ENCODE data around the gene ELMO2. TPM values are rescaled to one million over a fixed set of nuclear protein-coding genes. Genes with fewer than 3 reads are reported as not detected.

Gene ELMO2
- polyA plus RNA-seq, 1 donor: 74.5 TPM

DNA sequence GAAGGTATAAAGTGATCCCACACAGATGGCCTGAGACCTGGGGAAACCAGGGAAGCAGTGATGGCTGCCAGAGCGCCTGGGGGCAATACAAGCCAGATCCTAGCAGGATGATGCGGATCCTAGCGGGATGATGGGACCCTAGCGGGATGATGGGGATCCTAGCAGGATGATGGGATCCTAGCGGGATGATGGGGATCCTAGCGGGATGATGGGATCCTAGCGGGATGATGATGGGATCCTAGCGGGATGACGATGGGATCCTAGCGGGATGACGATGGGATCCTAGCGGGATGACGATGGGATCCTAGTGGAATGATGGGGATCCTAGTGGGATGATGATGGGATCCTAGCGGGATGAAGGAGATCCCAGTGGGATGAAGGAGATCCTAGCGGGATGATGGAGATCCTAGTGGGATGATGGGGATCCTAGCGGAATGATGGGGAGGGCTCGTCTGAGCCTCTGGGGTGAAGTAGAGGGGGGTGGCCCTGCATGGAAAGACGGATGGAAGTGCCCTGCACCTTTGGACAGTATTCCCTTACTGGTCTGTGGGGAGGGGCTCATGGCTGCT lies 54.0 kb downstream of the ELMO2 start:
- no peak for DNase-seq

GRCh38 chr20:46351357-46352058 lies 54.9 kb downstream of the ELMO2 start:
- no peak for DNase-seq

DNA sequence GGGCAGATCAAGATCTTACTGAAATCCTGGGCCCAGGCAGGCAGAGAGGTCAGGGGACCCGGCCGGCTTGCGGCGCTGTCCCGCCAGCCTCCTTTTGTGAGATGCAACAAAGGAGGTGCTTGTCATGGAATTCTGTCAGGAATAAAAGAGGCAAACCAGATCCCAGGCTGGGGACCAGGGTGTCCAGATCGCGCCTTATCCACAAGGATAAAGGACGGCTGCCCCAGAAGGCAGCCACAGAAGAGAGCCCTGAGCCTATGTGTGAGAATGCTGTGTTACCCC lies 55.5 kb downstream of the ELMO2 start:
- no peak for DNase-seq

DNA sequence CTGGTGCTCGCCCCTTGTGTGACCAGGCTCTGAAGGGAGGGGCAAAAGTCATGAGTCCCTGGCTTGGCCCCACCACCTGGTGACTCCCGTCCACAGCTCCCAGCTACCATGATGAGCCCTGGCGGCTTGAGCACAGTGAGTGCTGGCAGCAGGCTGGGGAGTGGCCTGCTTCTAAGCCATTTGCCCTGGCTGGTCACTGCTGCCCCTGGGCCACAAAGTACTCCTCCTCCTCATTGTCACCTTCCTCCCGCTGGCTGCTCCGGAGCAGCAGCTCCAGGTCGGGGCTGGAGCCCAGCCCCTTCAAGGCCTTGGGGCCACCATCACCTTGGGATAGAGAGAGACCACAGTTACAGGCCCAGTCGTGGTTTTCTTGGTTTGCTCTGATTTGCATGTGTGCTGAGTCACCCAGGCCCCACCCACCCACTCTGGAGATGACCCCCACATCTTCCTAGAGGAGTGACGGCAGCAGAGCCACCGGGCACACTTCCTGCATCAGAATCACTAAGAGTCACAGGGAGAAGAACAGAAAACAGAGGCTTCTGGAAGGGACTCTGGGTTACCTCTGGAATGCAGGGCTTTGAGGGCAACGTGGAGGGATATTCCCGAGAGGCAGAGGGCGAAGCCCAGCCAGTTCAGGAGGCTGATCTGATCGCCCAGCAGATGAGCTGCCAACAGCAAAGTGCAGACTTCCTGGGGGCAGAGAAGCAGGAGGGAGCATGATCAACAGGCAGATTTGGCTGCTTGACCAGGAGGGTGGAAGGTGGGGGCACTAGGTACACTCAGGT lies 56.0 kb downstream of the ELMO2 start:
- no peak for DNase-seq

GRCh38 chr20:46349742-46350056 lies 56.7 kb downstream of the ELMO2 start:
- no peak for DNase-seq

DNA sequence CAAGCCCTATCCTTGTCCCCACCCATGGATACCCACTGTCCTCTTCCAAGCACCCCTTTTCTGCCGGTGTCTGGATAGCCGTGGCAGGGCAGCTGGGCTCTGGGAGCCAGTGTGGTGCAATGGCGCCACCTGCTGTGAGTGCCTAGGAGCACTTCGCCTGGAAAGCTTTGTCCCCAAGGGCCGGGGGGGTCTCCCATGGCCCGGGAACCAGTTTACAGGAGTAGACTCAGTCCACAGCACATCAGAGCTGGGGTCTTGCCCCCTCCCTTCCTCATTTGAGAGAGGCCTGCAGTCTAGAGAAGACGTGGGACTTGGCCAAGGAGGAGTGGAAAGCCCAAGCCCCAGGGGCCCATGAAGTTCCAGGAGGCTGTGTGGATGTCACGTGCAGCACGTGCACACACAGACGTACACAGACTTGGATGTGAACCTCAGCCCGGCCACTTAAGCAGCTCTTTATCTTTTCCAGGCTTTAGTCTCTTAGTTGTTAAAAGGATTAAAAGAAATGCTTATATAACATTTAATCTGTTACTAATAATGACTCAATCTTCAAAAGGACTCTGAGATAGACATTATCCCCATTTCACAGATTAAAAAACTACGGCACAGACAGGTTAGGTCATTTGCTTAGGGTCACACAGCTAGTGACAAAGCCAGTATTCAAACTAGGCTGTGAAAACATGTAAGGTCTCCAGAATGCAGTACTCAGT lies 57.2 kb downstream of the ELMO2 start:
- no peak for DNase-seq

DNA sequence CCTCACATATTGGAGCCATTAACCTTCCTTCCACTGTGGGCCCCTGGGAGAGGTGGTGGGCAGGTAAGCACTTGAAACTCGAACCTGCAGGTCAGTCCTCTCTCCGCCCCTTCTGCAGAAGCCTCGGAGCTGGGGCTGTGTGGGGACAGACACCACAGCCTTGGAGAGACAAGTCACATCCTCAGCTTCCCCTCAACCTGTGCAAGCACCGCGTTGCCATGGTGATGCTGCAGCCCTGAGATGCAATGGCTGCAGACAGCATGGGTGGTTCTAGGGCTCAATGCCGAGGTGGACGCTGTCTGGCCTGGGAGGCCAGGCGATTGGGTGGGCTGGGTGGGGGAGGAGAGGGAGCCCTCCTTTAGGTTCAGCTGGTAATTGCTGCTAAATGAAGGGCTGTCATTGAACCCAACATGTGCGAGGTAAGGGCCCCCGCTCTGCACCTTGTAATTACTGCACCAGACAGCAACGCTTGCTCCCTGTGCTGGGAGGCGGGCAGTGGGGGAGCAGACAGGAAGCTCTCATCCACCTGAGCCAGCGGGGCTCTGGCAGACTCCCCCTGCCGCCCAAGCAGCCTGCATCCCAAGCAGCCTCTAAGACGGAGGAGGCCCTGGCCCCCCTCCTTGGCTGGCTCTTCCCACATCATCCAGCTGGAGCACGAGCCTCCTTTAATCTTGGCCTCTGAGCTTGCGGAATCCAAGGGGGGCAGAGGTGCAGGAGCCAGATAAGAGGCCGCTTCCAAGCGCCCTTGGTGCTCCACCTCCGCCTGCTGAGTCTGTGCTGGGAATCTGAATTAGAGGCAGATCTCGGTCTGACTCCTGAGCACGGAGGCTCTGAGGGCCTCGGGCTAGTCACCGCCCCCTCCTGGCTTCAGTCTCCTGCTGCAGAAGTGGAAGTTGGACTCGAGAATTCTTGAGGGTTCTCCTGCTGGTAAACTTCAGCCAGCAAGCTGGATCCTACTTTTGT lies 58.3 kb downstream of the ELMO2 start:
- no peak for DNase-seq

DNA sequence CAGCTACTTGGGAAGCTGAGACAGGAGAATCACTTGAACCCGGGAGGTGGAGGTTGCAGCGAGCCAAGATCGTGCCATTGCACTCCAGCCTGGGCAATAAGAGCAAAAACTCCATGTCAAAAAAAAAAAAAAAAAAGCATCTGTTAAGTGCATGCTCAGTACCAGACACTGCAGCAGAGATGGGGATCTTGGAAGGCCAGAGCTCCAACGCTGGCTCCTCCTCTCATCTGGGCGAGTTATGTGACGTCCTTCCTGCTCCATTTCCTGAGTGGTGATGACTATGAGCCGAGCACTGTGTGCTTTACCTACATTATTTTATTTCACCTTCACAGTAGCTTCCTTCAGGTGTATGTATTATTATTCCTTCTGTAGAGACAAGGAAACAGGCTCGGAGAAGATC lies 59.6 kb downstream of the ELMO2 start:
- DNase-seq: no peak

GRCh38 chr20:46344488-46345162 lies 61.8 kb downstream of the ELMO2 start:
- DNase-seq: no peak

DNA sequence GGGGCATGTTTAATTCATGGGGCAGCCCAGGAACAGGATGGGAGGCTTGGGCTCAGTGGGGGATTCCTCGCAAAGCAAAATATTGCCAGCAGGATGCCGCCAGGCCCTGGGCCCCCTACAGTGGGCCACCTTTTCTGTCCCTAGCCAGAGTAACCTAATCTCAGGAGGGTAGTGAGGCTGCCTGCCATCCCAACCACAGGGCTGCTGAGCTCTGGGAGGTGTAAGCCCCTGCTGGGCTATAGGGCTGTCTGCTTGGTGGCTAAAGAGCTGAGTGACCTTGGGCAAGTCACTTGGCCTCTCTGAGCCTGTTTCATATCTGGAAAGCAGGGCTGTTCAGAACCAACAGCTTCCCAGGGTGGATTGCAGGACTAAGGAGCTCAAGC lies 62.4 kb downstream of the ELMO2 start:
- DNase-seq: no peak

DNA sequence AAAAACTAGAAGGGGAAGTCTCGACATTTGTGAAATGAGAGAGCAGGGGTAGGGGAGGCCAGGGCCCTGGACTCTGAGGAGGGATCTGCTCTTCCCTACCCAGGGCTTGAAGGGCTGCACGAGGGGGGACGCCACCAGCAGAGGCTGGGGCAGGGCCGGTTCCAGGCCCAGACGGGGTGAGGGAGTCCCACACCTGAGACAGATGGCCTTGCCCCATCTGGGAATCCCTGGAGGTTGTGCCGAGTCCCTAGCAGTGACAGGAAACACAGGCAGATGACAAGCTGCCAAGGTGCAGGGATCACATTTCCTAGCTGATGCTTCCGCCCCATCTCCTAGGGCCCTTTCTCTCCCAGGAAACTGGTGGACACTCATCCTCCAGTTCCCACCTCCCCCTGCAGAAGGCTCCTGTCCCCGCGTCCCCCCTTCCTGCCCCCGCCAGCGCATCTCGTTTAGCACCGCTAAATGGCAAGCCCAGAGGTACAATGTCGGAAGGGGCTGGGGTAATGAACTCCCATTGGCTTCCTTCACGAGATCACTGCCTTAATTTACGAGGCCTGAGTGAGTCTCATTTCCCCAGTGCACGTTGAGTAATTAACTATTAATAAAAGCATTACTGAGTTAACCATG lies 63.0 kb downstream of the ELMO2 start:
- DNase-seq: no peak

GRCh38 chr20:46342451-46343347 lies 63.7 kb downstream of the ELMO2 start:
- DNase-seq: no peak

- no peak for DNase-seq
These were observed 64.4 kb downstream of the ELMO2 start for GRCh38 chr20:46342010-46342378.

DNA sequence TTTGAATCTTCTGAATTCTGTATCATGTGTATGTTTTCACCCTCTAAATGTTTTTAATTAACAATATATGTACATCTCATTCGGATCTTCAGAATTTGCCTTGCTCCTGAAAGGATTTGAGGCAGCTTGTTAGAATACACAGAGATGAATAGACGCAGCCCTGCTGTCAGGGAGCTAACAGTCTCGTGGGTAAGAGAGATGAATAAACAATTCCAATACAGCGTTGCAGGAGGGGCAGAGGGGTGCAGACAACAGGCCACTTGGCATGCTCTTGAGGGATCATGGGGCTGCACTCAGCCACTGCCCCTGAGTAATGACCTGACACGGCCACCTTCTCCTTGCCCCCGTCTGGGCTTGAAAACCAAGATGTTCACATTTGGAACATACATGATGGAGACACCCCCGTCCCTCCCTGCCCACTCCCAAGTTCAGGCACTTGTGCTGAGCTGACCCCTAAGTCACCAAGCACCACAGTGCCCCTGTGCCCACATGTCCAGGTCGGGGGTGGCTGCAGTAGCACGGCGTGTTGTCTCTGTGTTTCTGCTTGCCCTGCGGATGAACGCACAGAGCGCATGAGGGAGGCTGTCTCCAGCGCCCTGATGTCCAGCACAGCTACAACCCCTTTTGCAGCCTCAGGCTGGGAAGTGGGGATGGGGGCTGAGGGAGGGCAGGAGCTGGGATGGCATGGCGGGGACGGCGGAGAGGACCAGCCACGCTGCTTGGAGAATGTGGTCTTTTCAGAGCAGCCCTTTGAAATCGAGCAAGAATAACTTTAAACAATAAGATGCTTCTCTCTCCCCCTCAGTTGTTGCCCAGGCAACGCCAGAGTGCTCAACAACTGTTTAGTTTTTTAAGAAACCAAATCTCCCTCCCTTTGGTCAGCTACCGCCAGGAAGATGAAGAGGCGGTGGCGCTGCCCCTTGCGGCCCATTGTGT lies 65.1 kb downstream of the ELMO2 start:
- DNase-seq: no peak

DNA sequence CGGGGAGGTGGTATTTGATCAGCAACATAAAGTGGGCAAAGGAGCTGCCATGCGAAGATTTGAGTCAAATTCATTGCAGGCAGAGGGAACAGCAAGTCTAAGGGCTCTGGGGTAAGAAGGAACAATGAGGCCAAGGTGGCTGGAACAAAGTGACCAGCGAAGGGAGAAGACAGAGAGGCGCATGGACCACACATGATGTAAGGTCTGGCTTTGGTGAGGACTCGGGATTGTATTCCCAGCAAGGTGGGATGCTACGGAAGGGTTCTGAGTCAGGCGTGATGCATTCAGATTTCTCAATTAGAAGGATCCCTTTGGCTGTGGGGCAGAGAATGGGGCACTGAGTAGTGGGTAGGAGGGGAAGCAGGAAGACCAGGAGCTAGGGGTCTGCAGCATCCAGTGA lies 67.4 kb downstream of the ELMO2 start:
- no peak for DNase-seq

GRCh38 chr20:46336735-46337134 lies 69.7 kb downstream of the ELMO2 start:
- DNase-seq: no peak

DNA sequence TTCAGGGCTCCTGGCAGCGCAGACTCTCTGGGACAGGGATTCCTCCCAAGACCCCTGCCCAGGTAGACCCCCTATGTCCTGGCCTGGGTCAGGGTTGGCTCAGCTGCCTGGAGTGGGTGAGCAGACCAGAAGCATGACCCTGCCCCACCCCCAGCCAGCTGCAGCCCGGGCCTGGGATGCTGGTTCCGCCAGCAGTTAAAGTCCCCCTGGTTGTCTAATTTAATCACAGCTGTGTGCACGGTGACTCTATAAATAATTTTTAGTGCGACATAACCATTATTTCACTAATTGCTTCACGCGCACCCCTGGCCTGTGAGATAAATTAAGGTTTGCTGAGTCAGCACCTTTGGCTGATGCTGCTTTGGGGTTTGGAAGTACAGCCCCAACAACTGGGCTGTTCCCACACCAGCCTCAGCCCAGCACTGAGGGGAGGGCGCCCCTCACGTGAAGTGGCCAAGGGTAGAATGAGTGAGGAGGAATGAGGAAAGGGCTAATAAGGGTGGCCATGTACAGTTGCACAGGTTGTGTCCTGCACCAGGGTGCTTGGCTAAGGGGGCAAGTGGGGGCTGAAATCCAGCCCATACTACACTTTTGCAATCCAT lies 72.0 kb downstream of the ELMO2 start:
- no peak for DNase-seq
